H9 (cell line): ENCODE results near the gene GALNT2. TPM values are rescaled to one million over a fixed set of nuclear protein-coding genes. Genes with fewer than 3 reads are reported as not detected.

Experiments
- DNase-seq: peaks from one replicate; pipeline ENCODE4 v3.0.0-alpha.2; 2017
- H2AFZ ChIP-seq: one replicate; pipeline ENCODE4 v1.6.1; 2013; ENCODE audit warnings: mild to moderate bottlenecking, low read length, control low read depth, moderate library complexity
- H2AK5ac ChIP-seq: 2 replicates; pipeline ENCODE4 v1.6.1; 2013; ENCODE audit warnings: low read length, control low read depth, mixed read lengths; ENCODE audit not compliant: insufficient read length
- H2BK120ac ChIP-seq: one replicate; pipeline ENCODE4 v1.6.1; 2013; ENCODE audit warnings: low read depth, mild to moderate bottlenecking, low read length, control low read depth, inconsistent platforms; ENCODE audit not compliant: poor library complexity, severe bottlenecking
- H2BK12ac ChIP-seq: 2 replicates; pipeline ENCODE4 v1.6.1; 2013; ENCODE audit warnings: low read length, control low read depth, mixed read lengths, low read depth; ENCODE audit not compliant: insufficient read length
- H2BK15ac ChIP-seq: 2 replicates; pipeline ENCODE4 v1.6.1; 2013; ENCODE audit warnings: low read depth, low read length, control low read depth
- H2BK20ac ChIP-seq: one replicate; pipeline ENCODE4 v1.6.1; 2013; ENCODE audit warnings: low read depth, mild to moderate bottlenecking, low read length, control low read depth, inconsistent platforms; ENCODE audit not compliant: poor library complexity, severe bottlenecking
- H2BK5ac ChIP-seq: 2 replicates; pipeline ENCODE4 v1.6.1; 2013; ENCODE audit warnings: low read length, control low read depth, mixed read lengths; ENCODE audit not compliant: insufficient read length
- H3K14ac ChIP-seq: 2 replicates; pipeline ENCODE4 v1.6.1; 2013; ENCODE audit warnings: low read length, control low read depth; ENCODE audit not compliant: insufficient read depth
- H3K18ac ChIP-seq: 2 replicates; pipeline ENCODE4 v1.6.1; 2013; ENCODE audit warnings: low read depth, mild to moderate bottlenecking, mixed read lengths, low read length, control low read depth; ENCODE audit not compliant: insufficient read length
- H3K23ac ChIP-seq: 2 replicates; pipeline ENCODE4 v1.6.1; 2013; ENCODE audit warnings: low read length, control low read depth, mixed read lengths, low read depth; ENCODE audit not compliant: insufficient read length
- H3K23me2 ChIP-seq: 2 replicates; pipeline ENCODE4 v1.6.1; 2013; ENCODE audit warnings: low read depth, mild to moderate bottlenecking, mixed read lengths, low read length, control low read depth; ENCODE audit not compliant: insufficient read length, poor library complexity, severe bottlenecking
- H3K27ac ChIP-seq: 2 replicates; pipeline ENCODE4 v1.5.1; 2013; ENCODE audit warnings: low read length, control low read depth, mixed read lengths, low read depth; ENCODE audit not compliant: insufficient read length
- H3K27me3 ChIP-seq: 2 replicates; pipeline ENCODE4 v1.6.1; 2013; ENCODE audit warnings: low read length, control low read depth, inconsistent platforms; ENCODE audit not compliant: insufficient read depth
- H3K4ac ChIP-seq: 2 replicates; pipeline ENCODE4 v1.6.1; 2013; ENCODE audit warnings: low read depth, mild to moderate bottlenecking, control low read depth, inconsistent platforms, low read length, moderate library complexity
- H3K4me1 ChIP-seq: 2 replicates; pipeline ENCODE4 v1.6.1; 2013; ENCODE audit warnings: low read length, control low read depth, inconsistent platforms; ENCODE audit not compliant: insufficient read depth
- H3K4me2 ChIP-seq: 2 replicates; pipeline ENCODE4 v1.6.1; 2013; ENCODE audit warnings: low read length, control low read depth, mixed read lengths; ENCODE audit not compliant: insufficient read length, insufficient read depth
- H3K56ac ChIP-seq: 2 replicates; pipeline ENCODE4 v1.6.1; 2013; ENCODE audit warnings: low read depth, mild to moderate bottlenecking, mixed read lengths, low read length, control low read depth; ENCODE audit not compliant: insufficient read length
- H3K79me1 ChIP-seq: 2 replicates; pipeline ENCODE4 v1.6.1; 2013; ENCODE audit warnings: low read depth, mild to moderate bottlenecking, moderate library complexity, low read length, control low read depth, inconsistent platforms; ENCODE audit not compliant: insufficient read depth, poor library complexity, severe bottlenecking
- H3K79me2 ChIP-seq: 2 replicates; pipeline ENCODE4 v1.6.1; 2013; ENCODE audit warnings: low read length, control low read depth, inconsistent platforms; ENCODE audit not compliant: insufficient read depth
- H3K9ac ChIP-seq: 2 replicates; pipeline ENCODE4 v1.6.1; 2013; ENCODE audit warnings: low read length, control low read depth, mixed read lengths; ENCODE audit not compliant: insufficient read length; ENCODE audit errors: extremely low read depth
- H3K9me3 ChIP-seq: one replicate; pipeline ENCODE4 v1.6.1; 2013; ENCODE audit warnings: low read depth, low read length, inconsistent platforms; ENCODE audit not compliant: control insufficient read depth
- H3T11ph ChIP-seq: one replicate; pipeline ENCODE4 v1.6.1; 2013; ENCODE audit warnings: mild to moderate bottlenecking, low read length, control low read depth, inconsistent platforms
- H4K20me1 ChIP-seq: one replicate; pipeline ENCODE4 v1.6.1; 2013; ENCODE audit not compliant: control insufficient read depth, insufficient read length, insufficient read depth
- H4K5ac ChIP-seq: 2 replicates; pipeline ENCODE4 v1.6.1; 2013; ENCODE audit warnings: low read depth, mild to moderate bottlenecking, mixed read lengths, low read length, control low read depth; ENCODE audit not compliant: insufficient read length
- H4K8ac ChIP-seq: replicated peaks from 2 replicates; pipeline ENCODE4 v1.6.1; 2013; ENCODE audit warnings: low read length, control low read depth, mixed read lengths, low read depth; ENCODE audit not compliant: insufficient read length
- H4K91ac ChIP-seq: 2 replicates; pipeline ENCODE4 v1.6.1; 2013; ENCODE audit warnings: low read depth, mild to moderate bottlenecking, moderate library complexity, mixed read lengths, low read length, control low read depth; ENCODE audit not compliant: insufficient read length
- H3K27ac Mint-ChIP-seq, 3 experiments: 2 replicates in 2 of 3; 3 replicates in 1 of 3; pipeline ENCODE4 v1.8.0; 2020 to 2021; ENCODE audit warnings: mixed read lengths in 3 of 3, mild to moderate bottlenecking in 1 of 3, moderate library complexity in 1 of 3
- H3K27me3 Mint-ChIP-seq: 2 replicates; pipeline ENCODE4 v1.8.0; 2021; ENCODE audit warnings: low read depth, mild to moderate bottlenecking, moderate library complexity, mixed read lengths
- H3K36me3 Mint-ChIP-seq, 3 experiments: 2 replicates in 2 of 3; 3 replicates in 1 of 3; pipeline ENCODE4 v1.8.0; 2020 to 2021; ENCODE audit warnings: low read depth in 3 of 3, mixed read lengths in 3 of 3; ENCODE audit not compliant: insufficient read depth in 1 of 3
- H3K4me1 Mint-ChIP-seq, 2 experiments: 2 replicates each; pipeline ENCODE4 v1.8.0; 2020; ENCODE audit warnings: mixed read lengths in 2 of 2
- H3K4me3 Mint-ChIP-seq, 2 experiments: 2 replicates in 1 of 2; 3 replicates in 1 of 2; pipeline ENCODE4 v1.8.0; 2020 to 2021; ENCODE audit warnings: mild to moderate bottlenecking in 2 of 2, mixed read lengths in 2 of 2, moderate library complexity in 1 of 2
- H3K9me3 Mint-ChIP-seq, 2 experiments: 2 replicates in 1 of 2; 3 replicates in 1 of 2; pipeline ENCODE4 v1.8.0; 2020; ENCODE audit warnings: mild to moderate bottlenecking in 2 of 2, mixed read lengths in 2 of 2, moderate library complexity in 1 of 2
- CTCF ChIP-seq: fragments of 200-600 bp; sonication (generic); conservative IDR thresholded peaks from 3 replicates; pipeline ENCODE4 v1.8.0; 2021; ENCODE audit warnings: antibody characterized with exemption, mild to moderate bottlenecking
- WGBS: extraction: QIAGEN DNeasy Blood & Tissue Kit; methylation state at CpG from one replicate; pipeline ENCODE4 v1.1.7; 2013; ENCODE audit warnings: missing lambda C conversion rate, low lambda C conversion rate, mixed read lengths; ENCODE audit not compliant: insufficient read length; ENCODE audit errors: extremely low coverage; 5-methylcytosine and 5-hydroxymethylcytosine counted together
- total RNA-seq: library from RNA; stranded (reverse); gene quantifications from 2 replicates; pipeline ENCODE4 v1.2.1, GENCODE V29; 2021

The GALNT2 gene
- total RNA-seq, 1 experiment from 2014 or later, result 57.6 TPM

- no peak overlapping the region for H2AFZ ChIP-seq
- H3K79me1 ChIP-seq, result no peaks in the 10 kb centered on the region
- H3K4me1 Mint-ChIP-seq, result peaks cover 24 to 28% of the 10 kb centered on the region in 2 experiments
- H2BK12ac ChIP-seq, result no peak overlapping the region
- H3K9me3 Mint-ChIP-seq, result no peaks in the 10 kb centered on the region
- H3K4me1 ChIP-seq, result peaks cover 6% of the 10 kb centered on the region
- H3K36me3 Mint-ChIP-seq, result peaks cover 0 to 2% (median 0%) of the 10 kb centered on the region in 3 experiments; a peak in 1 of 7 replicates
- no peak overlapping the region for H2BK120ac ChIP-seq
- no peak overlapping the region for H2BK5ac ChIP-seq
- H2BK20ac ChIP-seq, result no peak overlapping the region
- H3K56ac ChIP-seq, result no peak overlapping the region
- H4K5ac ChIP-seq, result no peak overlapping the region
- TF ChIP-seq CTCF, result no peak
- H3K9ac ChIP-seq, result no peak overlapping the region
- H3K23ac ChIP-seq, result no peak overlapping the region
- H3K79me2 ChIP-seq, result no peaks in the 10 kb centered on the region
- H3K4me2 ChIP-seq, result no peak overlapping the region
- H3T11ph ChIP-seq, result no peak overlapping the region
- no CpG with 5 or more reads among the region's 3 CpGs for WGBS
- no peak overlapping the region for H3K4ac ChIP-seq
- H3K14ac ChIP-seq, result no peak overlapping the region
- no peaks in the 10 kb centered on the region for H3K27me3 ChIP-seq
- peaks cover 4% of the 10 kb centered on the region for H3K27me3 Mint-ChIP-seq
- H3K4me3 Mint-ChIP-seq, result no peak overlapping the region
- no peak overlapping the region for H2BK15ac ChIP-seq
- no peak overlapping the region; a peak in 1 of 7 replicates for H3K27ac Mint-ChIP-seq
- no peaks in the 10 kb centered on the region for H3K23me2 ChIP-seq
- no peak overlapping the region for H3K27ac ChIP-seq
- no peak overlapping the region for H4K8ac ChIP-seq
- no peak overlapping the region for H4K91ac ChIP-seq
- H4K20me1 ChIP-seq, result no peaks in the 10 kb centered on the region
- H2AK5ac ChIP-seq, result no peak overlapping the region
- H3K9me3 ChIP-seq, result no peaks in the 10 kb centered on the region
- DNase-seq, result no peak
- no peak overlapping the region for H3K18ac ChIP-seq
Measured at GRCh38 chr1:230295367-230295766, 228.3 kb downstream of the GALNT2 start.
